CD4-positive, alpha-beta T cell treated with Interleukin-10 for 1 hour (primary cell): ENCODE results near the gene XXYLT1.

Source experiments
- DNase-seq: peaks from one replicate; pipeline ENCODE4 v3.0.0-alpha.2; 2020

XXYLT1 gene

DNA sequence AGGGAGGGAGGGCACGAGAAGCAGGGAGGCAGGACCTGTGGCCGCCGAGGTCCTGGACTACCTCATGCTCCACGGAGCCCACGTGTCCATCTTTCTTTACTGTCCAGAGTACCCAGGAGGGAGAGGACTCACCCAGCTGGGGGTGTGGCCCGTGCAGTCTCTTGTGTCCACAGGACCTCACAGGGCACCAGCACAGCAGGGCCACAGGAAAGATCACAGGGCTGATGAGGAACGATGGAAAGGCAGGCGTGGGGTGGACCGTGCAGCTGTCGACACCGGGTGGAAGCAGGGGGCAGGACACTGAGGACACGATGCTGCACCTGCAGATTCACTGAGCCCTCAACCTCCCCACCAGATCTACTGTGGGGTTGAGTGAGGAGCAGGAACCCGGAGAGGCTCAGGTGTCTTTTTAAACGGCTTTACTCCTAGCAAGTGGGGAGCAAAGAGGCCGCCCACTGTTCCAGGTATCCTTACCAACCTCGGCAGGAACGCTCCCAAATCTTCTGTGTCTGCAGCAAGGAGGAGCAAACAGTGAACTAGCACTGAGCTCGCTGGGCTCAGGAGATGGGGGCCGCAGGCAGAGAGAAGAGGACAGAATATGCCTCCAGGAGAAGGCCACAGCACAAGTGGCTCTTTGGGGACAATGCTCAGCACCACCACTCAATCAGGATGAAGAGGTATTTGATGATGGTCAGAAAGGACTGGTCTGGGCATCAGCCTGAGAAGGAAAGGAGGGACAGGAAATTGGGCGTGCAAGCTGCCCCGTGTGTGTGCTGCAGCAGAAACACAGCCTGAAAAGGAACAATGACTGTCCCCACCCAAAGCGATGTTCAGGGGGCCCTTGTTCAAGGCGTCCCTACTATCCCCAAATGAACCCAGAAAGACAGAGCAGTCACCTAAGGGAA is 198.8 kb downstream of the XXYLT1 start:
- DNase-seq, result no peak

DNA sequence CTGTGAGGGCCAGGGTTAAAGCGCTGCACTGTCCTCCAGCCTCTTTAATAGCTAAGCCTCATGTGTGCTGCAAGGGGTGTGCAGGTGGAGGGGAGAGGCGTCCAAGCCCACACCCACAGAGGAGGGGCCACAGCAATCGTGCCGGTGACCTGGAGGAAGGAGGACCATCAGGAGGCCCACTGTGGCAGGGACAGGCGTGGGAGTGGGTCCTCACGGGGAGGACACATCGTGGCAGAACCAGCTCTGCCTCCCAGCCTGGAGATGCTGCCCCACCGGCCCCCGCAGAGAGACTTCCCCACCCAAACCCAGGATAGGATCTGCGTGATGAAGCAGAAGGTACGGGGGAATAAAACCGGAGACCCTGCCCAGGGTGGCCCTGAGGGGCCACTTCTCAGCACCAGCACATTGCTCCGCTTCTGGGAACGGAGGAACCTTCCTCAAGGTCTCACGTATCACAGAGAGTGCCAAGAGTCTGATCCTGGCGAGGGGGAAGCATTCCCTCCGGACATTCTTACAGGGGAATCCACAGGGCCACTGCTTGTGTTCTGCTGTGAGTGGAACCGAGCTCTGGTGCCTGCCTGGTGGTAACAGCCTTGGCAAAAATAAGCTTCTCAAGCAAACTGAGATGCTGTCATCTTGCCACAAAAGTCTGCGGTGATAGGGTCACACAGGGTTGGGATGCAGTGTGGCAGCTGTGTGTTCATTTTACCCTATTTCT is 199.8 kb downstream of the XXYLT1 start:
- no peak for DNase-seq

DNA sequence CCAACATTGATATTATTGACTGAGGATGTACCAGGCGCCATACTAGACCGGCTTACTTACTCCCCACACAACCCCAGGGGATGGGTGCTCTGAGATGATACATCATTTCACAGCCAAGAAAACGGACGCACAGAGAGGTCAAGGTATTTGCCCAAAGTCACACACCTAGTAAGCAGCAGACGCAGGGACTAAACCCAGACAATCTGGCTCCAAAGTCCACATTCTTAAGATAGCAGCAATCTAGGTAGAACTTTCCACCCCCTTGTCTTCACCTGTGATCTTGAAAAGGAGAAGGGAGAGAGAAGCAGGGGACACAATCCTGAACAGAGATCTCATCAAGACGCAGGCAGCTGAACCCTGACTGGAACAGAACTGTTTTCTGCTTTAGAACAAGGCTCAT is 200.6 kb downstream of the XXYLT1 start:
- DNase-seq, result no peak

DNA sequence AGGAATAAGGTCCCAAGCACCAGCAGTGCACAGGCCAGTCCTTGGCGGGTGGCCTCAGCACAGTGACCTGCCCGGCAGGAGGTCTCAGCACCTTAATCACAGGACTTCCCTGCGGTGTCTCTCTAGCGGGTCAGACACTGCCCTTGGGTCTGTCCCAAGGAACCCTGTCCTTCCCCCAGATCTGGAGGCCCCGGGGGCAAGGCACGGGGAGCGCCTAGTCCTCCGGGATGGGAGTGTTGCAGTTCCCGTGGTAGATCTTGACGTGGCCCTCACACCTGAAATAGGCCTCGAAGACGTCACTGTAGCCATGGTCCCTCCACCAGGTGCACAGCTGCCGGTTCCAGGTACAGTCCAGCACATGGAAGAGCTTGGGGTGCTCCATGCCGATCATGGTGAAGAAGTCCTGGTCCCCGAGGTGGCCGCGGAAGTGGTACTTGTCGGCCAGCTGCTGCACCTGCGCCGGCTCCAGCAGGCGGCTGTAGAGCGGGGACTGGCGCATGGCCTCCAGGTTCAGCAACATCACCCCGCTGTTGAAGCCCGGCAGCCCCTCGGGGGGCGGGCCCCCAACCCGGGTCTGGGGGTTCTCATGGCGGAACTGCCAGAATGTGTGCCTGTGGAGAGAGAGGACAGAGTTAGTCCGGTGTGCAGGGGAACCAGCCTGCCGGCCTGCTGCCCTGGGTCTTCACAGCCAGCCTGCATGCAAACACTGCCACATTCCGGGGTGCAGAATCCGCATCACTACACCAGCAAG is 201.3 kb downstream of the XXYLT1 start:
- no peak for DNase-seq

DNA sequence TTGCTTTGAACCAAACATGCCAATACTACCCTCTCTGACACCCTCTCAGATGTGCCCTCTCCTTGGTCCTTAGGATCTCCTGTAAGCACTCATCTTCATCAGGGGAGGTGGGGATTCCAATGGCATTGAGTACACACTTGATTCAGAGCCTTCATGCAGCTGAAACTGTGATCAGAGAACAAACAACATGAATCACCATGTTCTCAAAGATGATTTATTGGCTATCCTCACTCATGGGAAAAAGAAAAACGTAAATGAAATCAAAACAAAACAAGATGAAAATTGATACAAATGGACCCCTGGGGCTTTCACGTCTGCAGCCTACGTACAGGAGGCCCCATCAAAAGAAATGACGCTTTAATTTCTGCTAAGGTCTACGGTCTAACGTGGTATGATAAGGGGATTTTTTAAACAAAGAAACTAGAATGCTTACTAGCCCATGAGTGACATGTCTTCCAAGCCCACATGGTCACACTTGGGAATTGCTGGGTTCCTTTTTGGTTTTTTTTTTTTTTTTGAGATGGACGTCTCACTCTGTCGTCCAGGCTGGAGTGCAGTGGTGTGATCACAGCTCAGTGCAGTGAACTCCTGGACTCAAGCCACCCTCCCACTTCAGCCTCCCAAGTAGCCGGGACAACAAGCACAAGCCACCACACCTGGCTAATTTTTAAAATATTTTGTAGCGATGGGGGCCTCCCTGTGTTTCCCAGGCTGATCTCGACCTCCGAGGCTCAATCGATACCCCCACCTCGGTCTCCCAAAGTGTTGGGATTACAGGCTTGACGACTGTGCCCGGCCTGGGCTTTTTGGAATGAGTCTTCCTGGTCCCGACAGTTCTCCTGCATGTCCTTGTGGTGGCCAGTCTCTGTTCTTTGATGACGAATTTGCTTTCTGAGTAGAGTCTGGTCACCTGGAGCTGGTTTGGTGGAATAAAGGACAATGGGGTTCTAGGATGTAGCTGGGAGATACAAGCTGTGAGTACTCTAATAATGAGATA is 202.6 kb downstream of the XXYLT1 start:
- DNase-seq, result no peak

DNA sequence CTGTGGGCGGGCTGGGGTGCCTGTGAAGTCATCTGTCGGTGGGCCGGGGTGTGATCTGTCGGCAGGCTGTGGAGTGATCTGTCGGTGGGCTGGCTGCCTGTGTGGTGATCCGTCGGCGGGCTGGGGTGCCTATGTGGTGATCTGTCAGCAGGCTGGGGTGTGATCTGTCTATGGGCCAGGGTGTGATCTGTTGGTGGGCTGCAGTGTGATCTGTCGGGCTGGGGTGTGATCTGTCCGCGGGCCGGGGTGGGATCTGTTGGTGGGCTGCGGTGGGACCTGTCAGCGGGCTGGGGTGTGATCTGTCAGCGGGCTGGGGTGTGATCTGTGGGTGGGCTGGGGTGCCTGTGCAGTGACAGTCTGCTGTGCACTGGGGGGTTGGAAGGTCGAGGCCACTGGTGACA is 204.5 kb downstream of the XXYLT1 start:
- DNase-seq, result no peak

DNA sequence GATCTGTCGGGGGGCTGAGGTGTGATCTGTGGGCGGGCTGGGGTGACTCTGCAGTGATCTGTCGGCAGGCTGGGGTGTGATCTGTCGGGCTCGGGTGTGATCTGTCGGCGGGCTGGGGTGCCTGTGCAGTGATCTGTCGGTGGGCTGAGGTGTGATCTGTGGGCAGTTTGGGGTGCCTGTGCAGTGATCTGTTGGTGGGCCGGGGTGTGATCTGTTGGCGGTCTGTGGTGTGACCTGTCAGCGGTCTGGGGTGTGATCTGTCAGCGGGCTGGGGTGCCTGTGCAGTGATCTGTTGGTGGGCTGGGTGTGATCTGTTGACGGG is 205.1 kb downstream of the XXYLT1 start:
- no peak for DNase-seq

DNA sequence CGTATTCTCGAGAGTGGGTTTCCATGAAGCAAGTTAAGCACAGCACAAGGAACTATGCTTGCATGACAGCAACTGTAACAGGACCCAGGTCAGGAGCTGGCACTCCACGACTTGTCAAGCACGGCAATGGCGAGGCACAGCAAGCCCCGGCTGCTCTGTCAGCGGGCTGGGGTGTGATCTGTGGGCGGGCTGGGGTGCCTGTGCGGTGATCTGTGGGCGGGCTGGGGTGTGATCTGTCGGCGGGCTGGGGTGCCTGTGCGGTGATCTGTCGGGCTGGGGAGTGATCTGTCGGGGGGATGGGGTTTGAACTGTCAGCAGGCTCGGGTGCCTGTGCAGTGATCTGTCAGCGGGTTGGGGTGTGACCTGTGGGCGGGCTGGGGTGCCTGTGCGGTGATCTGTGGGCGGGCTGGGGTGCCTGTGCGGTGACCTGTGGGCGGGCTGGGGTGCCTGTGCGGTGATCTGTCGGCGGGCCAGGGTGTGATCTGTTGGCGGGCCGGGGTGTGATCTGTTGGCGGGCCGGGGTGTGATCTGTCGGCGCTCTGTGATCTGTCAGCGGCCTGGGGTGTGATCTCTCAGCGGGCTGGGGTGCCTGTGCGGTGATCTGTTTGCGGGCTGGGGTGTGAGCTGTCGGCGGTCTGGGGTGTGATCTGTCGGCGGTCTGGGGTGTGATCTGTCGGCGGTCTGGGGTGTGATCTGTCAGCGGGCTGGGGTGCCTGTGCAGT is 205.7 kb downstream of the XXYLT1 start:
- DNase-seq, result no peak

DNA sequence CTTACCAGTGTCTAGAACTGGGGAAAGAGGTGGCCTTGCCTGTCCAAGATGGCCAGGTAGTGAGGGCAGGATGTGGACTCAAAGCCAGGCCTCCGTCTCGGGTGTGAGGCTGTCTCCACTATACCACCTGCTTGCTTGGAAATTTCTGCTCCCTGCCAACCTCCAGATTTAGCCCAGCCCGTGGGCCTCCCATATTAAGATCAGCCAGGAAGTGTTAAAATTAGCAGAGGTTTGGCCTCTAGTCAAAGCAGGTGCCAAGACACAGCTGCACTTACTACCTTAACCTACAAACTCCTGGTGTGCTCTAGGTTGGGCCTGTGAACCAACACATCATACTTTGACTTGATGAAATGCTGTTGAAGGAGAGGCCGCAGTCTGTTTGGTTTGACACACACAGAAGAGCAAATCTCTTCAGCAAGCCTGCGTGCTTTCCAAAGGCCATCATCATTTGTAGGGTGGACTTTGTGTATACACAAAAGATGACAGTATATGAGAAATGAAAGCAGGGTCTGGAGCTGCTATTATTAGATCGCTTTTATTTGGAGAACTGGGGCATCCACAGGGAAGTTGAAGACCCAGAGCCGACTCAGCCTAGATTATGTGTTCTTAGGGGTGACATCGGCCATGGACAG is 206.5 kb downstream of the XXYLT1 start:
- DNase-seq, result no peak

DNA sequence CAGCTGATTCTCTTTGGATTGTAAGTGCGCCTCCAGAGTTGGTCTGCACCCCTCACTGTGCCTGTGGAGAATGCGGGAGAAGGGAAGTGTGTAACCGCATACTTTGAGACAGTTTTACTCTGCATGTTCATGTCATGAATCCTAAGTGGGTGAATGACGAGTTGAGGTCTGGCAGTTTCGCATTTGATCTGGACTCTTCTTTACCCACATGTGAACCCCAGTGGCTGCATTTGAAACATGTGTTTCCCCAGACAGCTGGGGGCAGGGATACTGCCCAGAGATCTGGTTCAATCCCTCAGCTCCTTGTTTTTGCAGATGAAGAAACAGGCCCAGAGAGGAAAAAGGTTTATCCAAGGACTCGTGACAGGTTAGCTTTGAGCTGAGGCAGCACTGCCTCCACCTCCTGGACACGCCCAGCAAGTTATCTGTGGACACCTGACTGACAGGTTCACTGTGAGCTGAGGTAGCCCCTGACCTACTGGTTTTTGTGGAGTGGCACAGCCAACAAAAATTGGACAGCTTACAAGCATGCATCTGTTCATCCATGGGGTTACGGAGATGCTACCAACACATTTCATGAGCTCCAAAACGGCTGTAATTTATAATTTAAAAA is 207.3 kb downstream of the XXYLT1 start:
- no peak for DNase-seq

DNA sequence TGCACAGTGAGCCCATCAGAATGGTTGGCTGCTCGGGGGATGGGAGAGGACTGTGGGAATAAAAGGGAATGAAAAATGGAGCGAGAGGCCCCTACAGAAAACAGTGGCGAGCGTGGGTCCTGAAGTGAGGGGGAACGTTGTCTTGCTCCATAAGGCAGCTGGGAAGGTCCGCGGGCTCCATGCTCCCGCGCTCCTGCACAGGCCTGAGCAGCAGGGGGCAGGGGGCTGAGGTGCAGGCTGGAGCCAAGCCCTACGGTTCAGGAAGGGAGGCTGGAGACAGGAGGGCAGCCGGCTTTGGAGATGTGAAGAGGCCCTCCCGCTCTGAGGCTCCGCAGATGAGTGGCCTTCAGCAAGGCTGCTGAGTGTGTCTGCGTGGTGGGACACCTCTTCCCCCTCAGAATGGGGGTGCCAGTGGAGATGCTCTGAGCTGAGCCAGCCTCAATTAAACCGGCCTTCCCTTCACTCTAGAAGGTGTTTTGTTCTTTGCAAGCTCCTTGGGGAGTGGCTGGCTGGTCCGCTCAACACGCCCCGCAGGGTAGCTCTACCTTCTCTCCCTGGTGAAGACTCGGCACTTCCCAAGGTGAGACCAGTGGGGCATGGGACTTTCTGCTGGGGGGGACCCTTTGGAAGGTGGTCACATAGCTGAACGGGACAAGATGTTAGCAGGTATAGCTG is 208.0 kb downstream of the XXYLT1 start:
- no peak for DNase-seq

DNA sequence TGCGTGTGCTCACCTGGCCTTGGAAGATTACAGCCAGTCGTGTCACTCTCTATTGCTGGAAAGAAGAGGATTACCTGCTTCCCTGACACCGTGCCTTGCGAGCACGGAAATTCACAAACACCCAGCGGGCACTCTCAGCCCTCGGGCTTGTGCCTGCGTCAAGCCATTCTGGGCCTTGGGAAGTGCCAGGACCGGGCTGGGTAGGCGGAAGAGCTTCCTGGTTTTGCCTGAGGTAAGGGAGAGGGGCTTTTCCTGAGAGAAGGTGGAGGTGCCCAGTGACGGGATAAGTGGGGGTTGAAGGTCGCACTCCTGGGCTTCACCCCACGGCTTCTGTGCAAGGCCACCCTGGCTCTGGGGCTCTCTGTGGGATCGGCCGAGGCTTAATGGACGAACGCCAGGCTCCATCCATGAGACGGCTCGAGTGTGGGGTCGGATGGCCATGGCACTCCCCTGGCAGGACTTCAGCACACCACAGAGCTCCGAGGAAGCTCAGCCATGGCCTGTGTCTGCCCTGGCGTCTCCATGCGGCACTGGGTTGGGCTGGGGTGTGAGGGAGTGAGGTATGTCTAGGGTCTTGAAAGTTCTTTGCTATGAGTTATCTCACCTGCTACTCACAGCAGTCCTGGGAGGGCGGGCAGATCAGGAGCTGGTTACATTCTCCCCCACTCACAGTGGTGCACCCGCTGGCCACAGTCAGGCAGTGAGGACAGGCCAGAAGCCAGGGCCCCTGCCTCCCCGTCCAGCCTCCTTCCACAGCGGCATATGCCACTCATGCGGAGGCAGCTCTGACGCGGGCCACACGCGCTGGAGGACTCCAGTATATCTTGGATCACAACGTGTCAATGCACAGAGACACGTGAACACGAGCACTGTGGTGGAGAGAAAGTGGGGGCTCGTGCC is 209.0 kb downstream of the XXYLT1 start:
- no peak for DNase-seq

DNA sequence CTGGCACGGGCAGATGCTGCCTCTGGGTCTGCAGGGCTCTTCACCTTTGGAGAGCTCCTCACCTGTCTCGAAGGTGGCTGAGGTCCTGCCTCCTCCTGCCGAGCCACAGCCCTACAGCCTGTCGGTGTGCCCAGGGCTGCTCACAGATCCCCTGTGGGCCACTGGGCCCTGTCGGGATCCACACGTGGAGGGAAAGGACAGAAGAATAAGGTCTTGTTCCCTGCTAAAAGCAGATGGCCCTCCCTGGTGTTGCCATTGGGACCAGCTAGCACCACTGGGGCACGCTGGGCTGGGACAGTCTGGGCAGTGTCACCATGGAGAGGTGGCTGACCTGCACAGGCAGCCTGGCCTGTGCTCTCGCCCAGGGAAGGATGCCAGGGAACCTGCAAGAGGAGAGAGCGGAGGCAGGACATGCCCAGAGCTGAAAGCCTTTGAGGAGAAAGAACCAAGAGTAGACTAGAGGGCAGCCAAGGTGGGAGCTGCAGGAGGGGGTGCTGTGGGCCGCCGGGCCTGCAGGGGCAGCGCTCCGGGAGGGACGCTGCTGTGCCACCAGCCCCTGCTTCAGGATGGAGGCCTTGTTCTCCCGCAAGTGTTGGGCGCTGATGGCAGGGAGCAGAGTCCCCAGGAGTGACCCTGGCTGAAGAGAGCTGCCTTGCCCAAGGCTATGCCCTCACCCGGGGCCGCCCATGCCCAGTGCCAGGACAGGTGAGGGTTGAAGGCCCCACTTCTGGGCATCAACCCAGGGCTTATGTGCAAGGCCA is 210.2 kb downstream of the XXYLT1 start:
- DNase-seq, result no peak

DNA sequence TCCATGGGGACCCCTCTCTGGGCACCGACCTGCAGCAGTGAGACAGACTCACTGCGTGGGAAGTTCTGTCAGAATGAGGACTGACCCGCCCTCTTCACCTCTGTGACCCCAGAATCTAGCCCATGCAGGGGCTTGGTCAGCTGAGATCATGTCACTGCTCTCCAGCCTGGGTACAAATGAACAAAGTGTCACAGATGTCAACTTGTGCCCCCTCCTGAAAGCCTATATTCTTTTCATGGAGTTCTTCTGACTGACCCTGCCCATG is 210.8 kb downstream of the XXYLT1 start:
- DNase-seq, result no peak

DNA sequence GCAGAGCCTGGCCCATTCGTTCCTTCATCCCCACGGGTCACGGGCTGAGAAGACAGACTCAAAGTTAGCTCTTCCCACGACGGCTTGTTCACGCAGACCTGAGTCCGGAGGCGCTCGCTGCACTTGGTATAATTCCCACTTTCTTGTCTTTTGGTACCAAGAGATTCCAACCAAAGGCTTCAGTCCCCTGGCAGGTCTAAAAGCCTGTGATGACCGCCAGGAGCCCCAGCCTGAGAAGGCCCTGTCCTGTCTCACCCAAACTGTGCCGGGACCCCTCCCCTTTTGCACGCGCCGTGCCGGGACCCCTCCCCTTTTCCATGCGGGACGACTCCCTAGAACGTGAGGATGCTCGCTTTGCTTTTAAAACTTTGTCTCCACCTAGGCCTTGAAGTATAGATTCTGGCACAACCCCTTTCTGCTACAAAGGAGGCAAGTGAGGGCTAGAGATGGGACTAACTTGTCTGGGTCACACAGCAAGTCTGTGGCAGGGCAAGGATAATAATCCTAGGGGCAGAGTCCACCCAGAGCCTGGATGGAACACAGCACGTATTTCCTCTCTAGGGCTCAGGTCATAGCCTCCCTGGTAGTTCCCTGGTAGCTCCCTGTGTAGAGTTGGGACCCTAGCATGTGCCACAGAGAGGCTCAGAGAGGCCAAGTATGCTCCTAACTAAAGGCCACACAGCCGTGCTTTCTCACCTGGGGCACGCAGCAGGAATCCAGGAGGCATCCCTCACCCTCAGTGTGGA is 211.3 kb downstream of the XXYLT1 start:
- DNase-seq, result no peak

DNA sequence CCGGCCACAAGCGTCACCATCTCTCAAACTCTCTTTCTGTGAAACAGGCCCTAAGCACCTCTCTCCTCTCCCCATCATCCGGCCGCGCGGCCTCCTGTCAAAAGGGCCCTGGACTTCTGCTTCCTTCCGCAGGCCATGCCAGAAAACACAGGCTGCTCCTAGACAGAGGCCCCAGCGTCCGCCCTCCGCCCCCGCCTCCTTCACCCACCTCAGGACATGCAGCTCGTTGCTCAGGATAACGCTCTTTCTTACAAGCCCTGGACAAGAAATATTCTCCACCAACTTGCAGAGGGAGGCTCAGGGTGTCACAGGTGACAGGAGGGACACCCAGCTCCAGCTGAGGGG is 212.0 kb downstream of the XXYLT1 start:
- DNase-seq, result no peak

DNA sequence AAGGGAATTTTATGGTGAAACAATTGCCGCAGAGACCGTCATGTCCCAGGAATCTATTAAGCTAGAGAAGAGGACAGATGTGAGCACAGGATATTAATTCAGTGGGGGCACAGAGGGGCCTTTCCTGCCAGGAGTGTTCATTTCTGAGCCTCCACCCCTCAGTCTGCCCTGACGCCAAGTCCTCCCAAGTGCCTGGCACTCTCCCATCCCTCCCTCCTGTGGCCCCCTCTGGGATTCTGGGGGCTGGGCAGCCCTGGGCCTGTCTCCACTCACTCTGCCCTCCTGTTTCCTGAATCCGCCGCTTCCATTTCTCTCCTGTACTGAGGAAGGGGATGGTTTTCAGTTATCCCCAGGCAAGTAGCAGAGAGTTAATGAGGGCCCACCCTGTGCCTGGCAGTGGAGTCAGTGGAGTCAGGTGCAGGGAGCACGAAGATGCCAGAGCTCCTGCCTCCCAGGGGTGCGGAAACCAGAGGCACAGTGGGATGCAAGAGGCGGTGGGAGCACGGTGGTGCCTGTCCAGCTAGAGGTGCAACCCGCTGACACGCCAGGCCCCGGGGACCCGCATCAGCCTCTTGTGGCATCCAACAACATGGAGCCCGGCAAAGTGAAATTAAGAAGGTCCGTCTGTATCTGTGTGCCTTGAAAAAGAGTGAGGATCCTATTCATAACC is 212.5 kb downstream of the XXYLT1 start:
- no peak for DNase-seq
